Ectodermal cell (in vitro differentiated cells): Measurements from ENCODE around the gene KIF5A.

Source experiments
- H3K27ac ChIP-seq: 2 replicates; pipeline ENCODE4 v1.7.0; 2013; ENCODE audit warnings: mild to moderate bottlenecking, low read depth, low read length; ENCODE audit not compliant: insufficient read depth, poor library complexity, severe bottlenecking
- H3K27me3 ChIP-seq: 2 replicates; pipeline ENCODE4 v1.7.0; 2013; ENCODE audit warnings: mild to moderate bottlenecking, low read length; ENCODE audit not compliant: insufficient read depth, control insufficient read depth, poor library complexity, severe bottlenecking
- H3K36me3 ChIP-seq: one replicate; pipeline ENCODE4 v1.7.0; 2013; ENCODE audit warnings: low read length; ENCODE audit not compliant: control insufficient read depth, insufficient read depth
- H3K4me1 ChIP-seq: one replicate; pipeline ENCODE4 v1.7.0; 2013; ENCODE audit warnings: low read length; ENCODE audit not compliant: control insufficient read depth, insufficient read depth
- H3K4me3 ChIP-seq: 2 replicates; pipeline ENCODE4 v1.7.0; 2013; ENCODE audit warnings: low read depth, low read length, control low read depth; ENCODE audit not compliant: insufficient read depth
- H3K9me3 ChIP-seq: 2 replicates; pipeline ENCODE4 v1.7.0; 2013; ENCODE audit warnings: mild to moderate bottlenecking, low read length, moderate library complexity; ENCODE audit not compliant: control insufficient read depth
- WGBS, 2 experiments: methylation state at CpG; one replicate each; pipeline ENCODE4 v1.1.7; 2013; ENCODE audit warnings: missing lambda C conversion rate in 2 of 2; 5-methylcytosine and 5-hydroxymethylcytosine counted together

The KIF5A gene

DNA sequence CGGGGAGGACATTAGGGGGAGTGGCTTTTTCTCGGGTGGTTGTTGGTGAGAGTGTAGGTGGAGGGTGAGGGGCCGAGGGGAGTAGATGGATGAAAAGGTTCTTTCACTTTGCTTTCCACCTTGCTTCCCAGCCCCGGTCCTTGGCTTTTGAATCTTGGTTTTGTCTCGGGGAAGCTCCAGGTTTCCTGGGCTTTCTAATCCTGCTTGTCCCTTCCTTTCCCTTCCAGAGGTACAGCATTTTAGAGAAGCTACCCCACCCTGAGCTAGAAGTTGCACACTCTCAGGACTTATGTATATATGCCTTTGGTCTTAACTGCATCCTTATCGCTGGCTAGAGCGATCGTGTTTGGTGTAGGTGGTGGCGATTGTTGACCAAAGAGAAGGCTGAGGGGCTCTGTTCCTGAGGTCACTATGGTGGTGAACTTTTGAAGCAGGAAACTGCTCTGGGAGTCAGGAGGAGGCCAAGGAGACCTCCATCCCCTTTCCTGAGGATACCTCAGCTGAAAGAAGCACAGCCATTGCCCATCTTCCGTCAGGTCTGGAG is 42.0 kb downstream of the KIF5A start:
- H3K4me3 ChIP-seq: peak overlapping the region; percentile 89
- H3K27me3 ChIP-seq: peaks cover 6% of the 10 kb centered on the region
- no peak overlapping the region for H3K27ac ChIP-seq
- peaks cover 3% of the 10 kb centered on the region for H3K36me3 ChIP-seq
- no peaks in the 10 kb centered on the region for H3K9me3 ChIP-seq
- WGBS, 2 experiments: 38 to 42% methylated on average over 10 of the region's 10 CpGs
- H3K4me1 ChIP-seq: no peaks in the 10 kb centered on the region

GRCh38 chr12:57592551-57593165 is 42.8 kb downstream of the KIF5A start:
- H3K4me3 ChIP-seq: no peak overlapping the region
- H3K4me1 ChIP-seq: no peaks in the 10 kb centered on the region
- H3K36me3 ChIP-seq: peaks cover 3% of the 10 kb centered on the region
- peaks cover 6% of the 10 kb centered on the region for H3K27me3 ChIP-seq
- no peak overlapping the region for H3K27ac ChIP-seq
- H3K9me3 ChIP-seq: no peaks in the 10 kb centered on the region
- WGBS, 2 experiments: 82 to 83% methylated on average over 2 of the region's 2 CpGs

DNA sequence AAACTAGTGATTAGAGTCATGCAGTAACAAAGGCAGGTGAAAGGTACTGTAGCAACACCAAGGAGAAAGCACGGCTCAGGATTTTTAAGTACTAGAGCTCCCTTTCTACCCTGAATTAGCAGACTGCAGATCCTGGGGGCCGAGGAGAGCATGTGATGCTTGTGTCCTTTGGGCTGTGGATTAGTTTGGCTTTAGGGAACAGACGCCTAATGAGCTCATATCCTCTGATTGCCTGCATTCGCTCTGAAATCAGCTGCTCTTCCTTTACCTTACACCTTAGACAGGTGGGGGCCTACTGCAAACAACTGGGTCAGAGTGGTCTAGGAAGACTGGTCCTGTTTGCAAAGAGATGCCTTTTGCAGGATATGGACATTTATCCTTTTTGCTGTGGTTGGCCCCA is 43.3 kb downstream of the KIF5A start:
- Histone ChIP-seq H3K4me3 (no peak overlapping the region), H3K4me1 (no peaks in the 10 kb centered on the region), H3K36me3 (peaks cover 3% of the 10 kb centered on the region), H3K9me3 (no peaks in the 10 kb centered on the region), H3K27ac (no peak overlapping the region), H3K27me3 (peaks cover 2% of the 10 kb centered on the region)
- 82 to 87% methylated on average over 4 of the region's 4 CpGs for WGBS, 2 experiments

- H3K27me3 ChIP-seq: no peaks in the 10 kb centered on the region
- no peaks in the 10 kb centered on the region for H3K9me3 ChIP-seq
- no peak overlapping the region for H3K4me3 ChIP-seq
- 80 to 87% methylated on average over 2 of the region's 2 CpGs for WGBS, 2 experiments
- H3K36me3 ChIP-seq: peaks cover 10% of the 10 kb centered on the region
- no peak overlapping the region for H3K27ac ChIP-seq
- peaks cover 7% of the 10 kb centered on the region for H3K4me1 ChIP-seq
Observed at GRCh38 chr12:57600395-57600794, 50.6 kb downstream of the KIF5A start.

DNA sequence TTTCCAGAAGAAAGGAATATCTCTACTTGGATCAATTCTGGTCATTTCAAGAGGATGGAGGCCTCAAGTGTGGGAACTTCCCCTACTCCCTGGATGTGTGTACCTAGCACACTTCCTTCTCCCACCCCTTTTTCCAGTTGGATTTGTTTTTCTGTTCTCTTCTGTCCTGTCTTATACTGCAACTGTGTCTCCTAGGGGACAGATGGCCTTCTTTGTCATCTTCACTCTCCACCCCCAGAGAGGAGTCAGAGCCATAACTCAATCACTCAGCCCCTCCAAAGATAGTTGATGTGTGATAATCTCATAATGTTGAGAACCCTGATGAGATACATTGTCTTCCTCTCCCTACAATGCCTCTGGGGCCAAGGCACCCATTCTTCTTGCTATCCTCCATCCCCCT is 52.7 kb downstream of the KIF5A start:
- peaks cover 6% of the 10 kb centered on the region for H3K36me3 ChIP-seq
- H3K4me1 ChIP-seq: peaks cover 7% of the 10 kb centered on the region
- no peak overlapping the region for H3K27ac ChIP-seq
- H3K27me3 ChIP-seq: no peaks in the 10 kb centered on the region
- H3K4me3 ChIP-seq: no peak overlapping the region
- H3K9me3 ChIP-seq: no peaks in the 10 kb centered on the region

DNA sequence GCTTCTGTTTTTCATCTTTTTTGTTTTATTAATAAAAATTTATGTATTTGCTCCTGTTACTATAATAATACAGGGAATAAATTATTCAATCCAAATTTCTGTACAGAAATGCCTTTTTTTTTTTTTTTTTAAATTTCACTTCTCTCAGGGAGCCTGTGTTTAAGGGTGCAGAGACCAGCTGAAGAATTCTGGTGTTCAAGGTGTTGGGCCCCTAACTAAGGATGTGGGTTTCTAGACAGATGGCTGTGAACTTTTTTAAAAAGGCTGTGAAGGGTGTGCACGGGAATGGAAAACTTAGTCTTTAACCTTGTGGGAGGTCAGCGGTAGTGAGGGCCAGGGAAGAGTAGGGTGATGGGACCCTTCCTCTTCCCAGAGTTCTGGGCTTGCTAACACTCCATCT is 53.5 kb downstream of the KIF5A start:
- peaks cover 7% of the 10 kb centered on the region for H3K4me1 ChIP-seq
- H3K27ac ChIP-seq: no peak overlapping the region
- no peak overlapping the region for H3K4me3 ChIP-seq
- no peaks in the 10 kb centered on the region for H3K27me3 ChIP-seq
- peaks cover 6% of the 10 kb centered on the region for H3K36me3 ChIP-seq
- no peaks in the 10 kb centered on the region for H3K9me3 ChIP-seq
- WGBS, 2 experiments: 76 to 83% methylated on average over 2 of the region's 2 CpGs

DNA sequence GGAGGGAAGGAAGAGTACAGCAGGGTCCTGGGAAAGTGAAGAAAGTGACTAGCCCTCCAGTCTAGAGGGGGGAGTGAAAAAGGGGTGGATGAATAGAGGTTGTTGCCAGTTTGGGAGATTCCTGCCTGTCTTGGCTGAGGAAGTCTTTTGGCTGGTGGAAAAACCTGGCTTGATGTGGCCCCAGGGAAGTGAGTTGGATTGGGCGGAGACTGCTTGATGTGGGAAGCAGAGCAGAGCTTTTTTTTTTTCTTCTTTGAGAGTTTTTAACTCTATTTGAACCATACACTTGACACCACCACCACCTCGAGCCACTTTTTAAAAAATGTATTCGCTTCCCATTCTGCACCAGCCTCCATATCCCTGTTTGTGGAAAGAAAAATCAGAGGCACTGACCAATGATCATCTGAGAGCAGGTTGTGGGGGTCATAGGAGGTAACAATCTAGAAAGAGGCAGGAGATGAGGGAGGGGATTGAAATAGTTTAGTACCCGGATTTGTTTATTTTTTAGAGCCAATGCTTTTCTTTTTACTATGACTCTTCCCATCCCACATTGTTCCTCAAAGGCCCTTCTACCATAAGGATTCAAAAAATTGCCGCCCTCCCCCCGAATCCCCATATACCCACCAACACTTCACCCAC is 54.1 kb downstream of the KIF5A start:
- peaks cover 7% of the 10 kb centered on the region for H3K4me1 ChIP-seq
- no peaks in the 10 kb centered on the region for H3K9me3 ChIP-seq
- peak overlapping the region; percentile 74 for H3K4me3 ChIP-seq
- peaks cover 10% of the 10 kb centered on the region for H3K36me3 ChIP-seq
- H3K27ac ChIP-seq: no peak overlapping the region
- no peaks in the 10 kb centered on the region for H3K27me3 ChIP-seq
- WGBS, 2 experiments: 26 to 38% methylated on average over 4 to 6 of the region's 6 CpGs

DNA sequence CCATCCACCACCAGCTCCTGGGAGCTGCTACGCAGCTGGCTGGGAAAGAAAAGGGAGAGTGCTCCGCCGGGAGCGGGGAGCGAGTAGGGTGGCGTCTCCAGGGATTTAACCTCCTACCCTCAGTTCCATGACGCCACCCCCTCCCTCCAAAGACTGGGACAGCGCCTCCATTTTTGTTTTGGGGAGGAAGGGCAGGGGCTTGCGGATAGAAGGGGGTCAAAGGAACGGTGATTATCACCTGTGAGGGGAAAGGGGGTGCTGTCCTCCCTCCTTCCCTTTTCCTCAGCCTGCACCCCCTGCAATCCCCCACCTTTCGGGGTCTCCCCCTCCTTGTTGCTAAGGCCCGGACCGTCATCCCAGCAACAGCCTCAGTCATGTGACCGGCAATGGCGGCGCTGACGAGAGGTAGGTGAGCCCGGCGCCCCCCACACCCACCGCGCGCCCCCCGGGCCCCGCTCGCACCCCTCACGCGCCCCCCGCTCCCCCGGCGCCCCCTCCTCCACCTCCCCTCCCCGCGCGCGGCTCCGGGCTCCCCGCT is 54.7 kb downstream of the KIF5A start, which contains the start of gene DTX3:
Gene DTX3, plus strand, starts transcription at position 371 of the 538 bp plus-strand sequence. CDS start 1,694 bp downstream, outside the sequence.
- no peaks in the 10 kb centered on the region for H3K9me3 ChIP-seq
- H3K27ac ChIP-seq: peak within 1 kb of the TSS; percentile 45
- H3K27me3 ChIP-seq: no peaks in the 10 kb centered on the region
- H3K4me3 ChIP-seq: peak within 1 kb of the TSS; percentile 74
- H3K4me1 ChIP-seq: peaks cover 7% of the 10 kb centered on the region
- 0% methylated on average over 17 to 31 of the region's 36 CpGs for WGBS, 2 experiments
- peaks cover 10% of the 10 kb centered on the region for H3K36me3 ChIP-seq

GRCh38 chr12:57604992-57605810 is 55.4 kb downstream of the KIF5A start:
- peaks cover 10% of the 10 kb centered on the region for H3K36me3 ChIP-seq
- H3K9me3 ChIP-seq: no peaks in the 10 kb centered on the region
- H3K27ac ChIP-seq: no peak overlapping the region
- H3K4me1 ChIP-seq: peaks cover 12% of the 10 kb centered on the region
- peaks cover 5% of the 10 kb centered on the region for H3K27me3 ChIP-seq
- 3 to 5% methylated on average over 25 of the region's 25 CpGs for WGBS, 2 experiments
- H3K4me3 ChIP-seq: peak overlapping the region; percentile 74
